Thyroid gland (tissue), 4 donors: Measurements from ENCODE around the gene OTUB1.

Source experiments
- POLR2A ChIP-seq, 2 donors: fragments of 450-650 bp; IDR thresholded peaks; one replicate each; pipeline ENCODE4 v1.6.1; 2017; ENCODE audit warnings: antibody characterized with exemption in 2 of 2, mild to moderate bottlenecking in 2 of 2, moderate library complexity in 1 of 2
- TF ChIP-seq, protein P1 (sequence below), 6 experiments: fragments of 200-600 bp in 3 of 6; fragments of 450-650 bp in 3 of 6; sonication (generic) in 3 of 6; IDR thresholded peaks; one replicate each; pipeline ENCODE4 v1.5.1; 2016 to 2019; ENCODE audit warnings: antibody characterized with exemption in 6 of 6, mild to moderate bottlenecking in 2 of 6, inconsistent platforms in 1 of 6, moderate library complexity in 1 of 6

DNA sequence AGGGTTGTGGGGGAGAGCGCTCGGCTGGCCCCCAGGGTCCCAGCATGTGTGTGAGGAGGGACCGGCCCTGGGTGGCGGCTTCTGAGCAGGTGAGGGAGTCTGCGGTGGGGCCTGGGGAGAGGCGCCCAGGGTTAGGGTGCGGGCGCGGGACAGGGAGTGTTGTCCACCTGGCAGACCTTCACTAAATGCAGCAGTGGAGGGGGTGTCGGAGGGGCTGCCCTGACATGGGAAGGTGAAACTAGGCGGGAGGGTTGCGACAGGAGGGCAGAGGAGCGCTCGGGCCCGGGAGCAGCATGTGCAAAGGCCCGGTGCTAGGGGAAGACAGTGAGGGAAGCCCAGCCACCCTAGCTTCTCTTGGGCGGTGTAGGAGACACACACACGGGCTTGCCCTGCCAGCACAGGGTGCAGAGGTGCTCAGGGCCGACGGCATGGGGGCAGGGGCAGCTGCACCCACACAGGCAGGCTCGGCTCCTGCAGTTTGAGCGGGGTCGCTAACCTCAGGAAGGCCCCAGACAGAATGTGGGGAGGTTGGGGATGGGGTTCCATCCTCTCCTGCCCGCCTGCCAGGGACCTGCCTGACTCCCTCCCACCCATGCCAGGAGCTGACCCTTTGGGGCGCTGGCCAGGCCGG, 22.2 kb downstream of the OTUB1 start:
- no peak for TF ChIP-seq POLR2A (IDR thresholded peaks at IDR 0.05)
- TF ChIP-seq, protein P1, sequence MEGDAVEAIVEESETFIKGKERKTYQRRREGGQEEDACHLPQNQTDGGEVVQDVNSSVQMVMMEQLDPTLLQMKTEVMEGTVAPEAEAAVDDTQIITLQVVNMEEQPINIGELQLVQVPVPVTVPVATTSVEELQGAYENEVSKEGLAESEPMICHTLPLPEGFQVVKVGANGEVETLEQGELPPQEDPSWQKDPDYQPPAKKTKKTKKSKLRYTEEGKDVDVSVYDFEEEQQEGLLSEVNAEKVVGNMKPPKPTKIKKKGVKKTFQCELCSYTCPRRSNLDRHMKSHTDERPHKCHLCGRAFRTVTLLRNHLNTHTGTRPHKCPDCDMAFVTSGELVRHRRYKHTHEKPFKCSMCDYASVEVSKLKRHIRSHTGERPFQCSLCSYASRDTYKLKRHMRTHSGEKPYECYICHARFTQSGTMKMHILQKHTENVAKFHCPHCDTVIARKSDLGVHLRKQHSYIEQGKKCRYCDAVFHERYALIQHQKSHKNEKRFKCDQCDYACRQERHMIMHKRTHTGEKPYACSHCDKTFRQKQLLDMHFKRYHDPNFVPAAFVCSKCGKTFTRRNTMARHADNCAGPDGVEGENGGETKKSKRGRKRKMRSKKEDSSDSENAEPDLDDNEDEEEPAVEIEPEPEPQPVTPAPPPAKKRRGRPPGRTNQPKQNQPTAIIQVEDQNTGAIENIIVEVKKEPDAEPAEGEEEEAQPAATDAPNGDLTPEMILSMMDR (IDR thresholded peaks at IDR 0.05): no peak
